ENCODE measurements around the gene OVCA2.

DNA sequence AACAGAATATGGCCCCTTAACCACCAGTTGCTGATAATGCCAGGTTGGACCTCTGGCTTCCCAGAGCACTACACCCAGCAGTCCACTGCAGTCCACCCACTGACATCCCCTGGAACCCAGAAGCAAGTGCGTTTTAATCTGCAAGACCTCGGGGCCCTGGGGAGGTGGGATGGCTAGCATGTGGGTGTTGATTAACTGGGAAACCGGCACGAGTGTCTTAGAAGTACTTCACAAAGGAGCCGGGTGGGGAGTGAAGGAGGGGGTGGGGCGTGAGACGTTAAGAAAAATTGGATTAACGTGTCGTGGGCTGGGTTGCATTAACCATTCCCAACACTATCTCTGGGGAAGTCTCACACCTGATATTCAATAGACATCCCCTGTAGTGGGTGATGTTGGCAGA lies 7.0 kb downstream of the OVCA2 start:
- TF ChIP-seq, protein P1, sequence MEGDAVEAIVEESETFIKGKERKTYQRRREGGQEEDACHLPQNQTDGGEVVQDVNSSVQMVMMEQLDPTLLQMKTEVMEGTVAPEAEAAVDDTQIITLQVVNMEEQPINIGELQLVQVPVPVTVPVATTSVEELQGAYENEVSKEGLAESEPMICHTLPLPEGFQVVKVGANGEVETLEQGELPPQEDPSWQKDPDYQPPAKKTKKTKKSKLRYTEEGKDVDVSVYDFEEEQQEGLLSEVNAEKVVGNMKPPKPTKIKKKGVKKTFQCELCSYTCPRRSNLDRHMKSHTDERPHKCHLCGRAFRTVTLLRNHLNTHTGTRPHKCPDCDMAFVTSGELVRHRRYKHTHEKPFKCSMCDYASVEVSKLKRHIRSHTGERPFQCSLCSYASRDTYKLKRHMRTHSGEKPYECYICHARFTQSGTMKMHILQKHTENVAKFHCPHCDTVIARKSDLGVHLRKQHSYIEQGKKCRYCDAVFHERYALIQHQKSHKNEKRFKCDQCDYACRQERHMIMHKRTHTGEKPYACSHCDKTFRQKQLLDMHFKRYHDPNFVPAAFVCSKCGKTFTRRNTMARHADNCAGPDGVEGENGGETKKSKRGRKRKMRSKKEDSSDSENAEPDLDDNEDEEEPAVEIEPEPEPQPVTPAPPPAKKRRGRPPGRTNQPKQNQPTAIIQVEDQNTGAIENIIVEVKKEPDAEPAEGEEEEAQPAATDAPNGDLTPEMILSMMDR (IDR thresholded peaks at IDR 0.05), result no peak
- TF ChIP-seq POLR2A (IDR thresholded peaks at IDR 0.05), result no peak
- no peak for TF ChIP-seq EP300 (IDR thresholded peaks at IDR 0.05)
